ENCODE measurements around the gene SGK1. TPM values are rescaled to one million over a fixed set of nuclear protein-coding genes. Genes with fewer than 3 reads are reported as not detected.

The SGK1 gene
- polyA plus RNA-seq, 4 donors, result 54.5 to 848 (median 183) TPM

DNA sequence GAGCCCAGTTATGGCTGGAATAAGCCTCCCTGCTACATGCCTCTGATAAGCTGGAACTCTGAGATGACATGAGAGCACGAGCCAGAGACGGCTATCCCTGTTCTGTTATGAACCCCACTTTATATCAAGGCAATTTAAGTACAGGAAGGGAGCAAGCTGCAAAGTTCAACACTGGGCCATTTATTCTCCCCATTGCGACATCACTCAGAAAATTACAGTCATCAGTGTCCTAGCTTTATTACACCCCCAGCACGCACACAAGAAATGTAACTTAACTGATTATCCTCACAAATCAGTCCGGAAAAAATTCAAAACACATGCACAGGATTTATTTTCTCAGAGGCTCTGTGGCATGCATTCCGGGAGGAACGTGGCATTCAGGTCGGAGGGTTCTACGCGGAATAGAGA, 140.2 kb downstream of the SGK1 start:
- Histone ChIP-seq H3K27ac (ENCODE audit: low read depth in 1 of 3, low read length in 2 of 3) (peak overlapping the region; percentile 89 to 94 (median 91)), H3K4me1 (ENCODE audit: control insufficient read depth in 3 of 3, insufficient read depth in 2 of 3, low read depth in 1 of 3, low read length in 2 of 3) (peaks cover 0 to 27% (median 2%) of the 10 kb centered on the region in 3 donors), H3K36me3 (ENCODE audit: control insufficient read depth in 3 of 3, insufficient read depth in 2 of 3, low read depth in 1 of 3, low read length in 3 of 3) (peaks cover 0 to 3% (median 0%) of the 10 kb centered on the region in 3 donors), H3K27me3 (ENCODE audit: control insufficient read depth in 3 of 3, insufficient read depth in 3 of 3, low read length in 3 of 3) (no peaks in the 10 kb centered on the region), H3K9me3 (ENCODE audit: control insufficient read depth in 2 of 2, insufficient read depth in 1 of 2, low read depth in 1 of 2, low read length in 1 of 2) (no peaks in the 10 kb centered on the region), H3K4me3 (ENCODE audit: low read depth in 1 of 3, low read length in 3 of 3) (peak overlapping the region in 2 of 3 donors; percentile 54 to 85)
- FAIRE-seq (no peak), DNase-seq (peak; percentile 93 to 96)
- 8 to 35% (median 20%) methylated on average over 10 of the region's 10 CpGs for WGBS, 3 donors

DNA sequence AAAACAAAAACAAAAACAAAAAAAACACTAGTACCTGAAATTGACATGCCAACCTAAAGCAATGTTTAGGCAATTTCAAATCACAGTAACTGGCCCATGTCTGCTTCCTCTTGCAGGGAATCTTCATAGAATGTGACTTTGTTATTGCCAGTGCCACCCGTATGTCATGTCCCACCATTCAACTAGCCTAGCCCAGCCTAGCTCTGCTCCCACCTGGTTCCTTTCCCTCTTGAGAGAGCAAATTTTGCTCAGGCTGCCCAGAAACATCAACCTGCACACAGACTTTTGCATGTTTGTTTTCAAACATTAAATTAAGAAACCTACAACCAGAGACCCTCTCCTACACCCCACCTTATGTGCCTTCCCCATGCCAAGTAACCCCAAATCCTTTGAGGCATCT, 140.7 kb downstream of the SGK1 start:
- 25 to 71% (median 64%) methylated on average over 1 of the region's 1 CpG for WGBS, 3 donors
- Histone ChIP-seq H3K27me3 (ENCODE audit: control insufficient read depth in 3 of 3, insufficient read depth in 3 of 3, low read length in 3 of 3) (no peaks in the 10 kb centered on the region), H3K4me1 (ENCODE audit: control insufficient read depth in 3 of 3, insufficient read depth in 2 of 3, low read depth in 1 of 3, low read length in 2 of 3) (peaks cover 0 to 28% (median 2%) of the 10 kb centered on the region in 3 donors), H3K9me3 (ENCODE audit: control insufficient read depth in 2 of 2, insufficient read depth in 1 of 2, low read depth in 1 of 2, low read length in 1 of 2) (no peaks in the 10 kb centered on the region), H3K27ac (ENCODE audit: low read depth in 1 of 3, low read length in 2 of 3) (peak overlapping the region; percentile 23 to 94 (median 89)), H3K4me3 (ENCODE audit: low read depth in 1 of 3, low read length in 3 of 3) (peak overlapping the region in 1 of 3 donors; percentile 85), H3K36me3 (ENCODE audit: control insufficient read depth in 3 of 3, insufficient read depth in 2 of 3, low read depth in 1 of 3, low read length in 3 of 3) (peaks cover 0 to 6% (median 4%) of the 10 kb centered on the region in 3 donors)
- FAIRE-seq (no peak), DNase-seq (no peak)

DNA sequence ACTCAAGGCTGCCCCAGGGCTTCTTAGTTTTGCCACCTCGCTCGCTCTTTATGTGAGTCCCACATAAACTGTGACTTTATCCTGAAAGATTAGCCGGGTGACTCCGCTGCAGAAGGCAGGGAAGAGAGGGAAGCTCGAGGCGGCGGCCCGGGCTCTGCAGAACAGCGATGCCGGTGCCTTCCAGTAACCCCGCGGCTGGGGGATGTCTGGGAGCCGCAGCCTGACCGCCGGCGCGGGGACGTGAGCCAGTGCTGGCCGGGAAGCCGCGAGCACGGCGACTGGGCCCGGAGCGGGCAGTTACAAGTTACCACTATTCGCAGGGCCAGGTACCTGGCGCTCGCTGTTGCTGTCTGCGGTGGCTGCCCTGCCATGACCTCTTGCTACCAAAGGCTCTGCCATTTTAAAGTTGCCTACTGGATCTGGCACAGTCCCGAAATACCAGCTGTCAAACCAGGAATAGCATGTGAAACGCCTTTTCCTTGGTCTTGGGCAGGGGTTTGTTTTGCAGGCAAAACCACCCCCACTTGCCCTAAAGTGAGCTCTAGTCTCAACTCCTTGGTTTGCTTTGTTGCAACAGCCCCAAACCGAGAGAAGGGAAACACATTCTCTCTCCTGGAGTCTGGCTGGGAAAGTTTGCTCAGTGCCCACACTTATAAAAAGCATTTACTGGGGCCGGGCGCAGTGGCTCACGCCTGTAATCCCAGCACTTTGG, 141.5 kb downstream of the SGK1 start:
- peak overlapping the region; percentile 42 to 85 (median 85) for H3K4me3 ChIP-seq (ENCODE audit: low read depth in 1 of 3, low read length in 3 of 3)
- WGBS, 3 donors, result 38 to 76% (median 70%) methylated on average over 34 to 35 of the region's 35 CpGs
- peaks cover 0 to 34% (median 2%) of the 10 kb centered on the region in 3 donors for H3K4me1 ChIP-seq (ENCODE audit: control insufficient read depth in 3 of 3, insufficient read depth in 2 of 3, low read depth in 1 of 3, low read length in 2 of 3)
- peak overlapping the region; percentile 92 to 99 (median 98) for H3K27ac ChIP-seq (ENCODE audit: low read depth in 1 of 3, low read length in 2 of 3)
- H3K27me3 ChIP-seq (ENCODE audit: control insufficient read depth in 3 of 3, insufficient read depth in 3 of 3, low read length in 3 of 3), result no peaks in the 10 kb centered on the region
- H3K36me3 ChIP-seq (ENCODE audit: control insufficient read depth in 3 of 3, insufficient read depth in 2 of 3, low read depth in 1 of 3, low read length in 3 of 3), result peaks cover 7 to 11% (median 10%) of the 10 kb centered on the region in 3 donors
- FAIRE-seq (no peak), DNase-seq (peak in 1 of 2 donors; percentile 17)
- no peaks in the 10 kb centered on the region for H3K9me3 ChIP-seq (ENCODE audit: control insufficient read depth in 2 of 2, insufficient read depth in 1 of 2, low read depth in 1 of 2, low read length in 1 of 2)

DNA sequence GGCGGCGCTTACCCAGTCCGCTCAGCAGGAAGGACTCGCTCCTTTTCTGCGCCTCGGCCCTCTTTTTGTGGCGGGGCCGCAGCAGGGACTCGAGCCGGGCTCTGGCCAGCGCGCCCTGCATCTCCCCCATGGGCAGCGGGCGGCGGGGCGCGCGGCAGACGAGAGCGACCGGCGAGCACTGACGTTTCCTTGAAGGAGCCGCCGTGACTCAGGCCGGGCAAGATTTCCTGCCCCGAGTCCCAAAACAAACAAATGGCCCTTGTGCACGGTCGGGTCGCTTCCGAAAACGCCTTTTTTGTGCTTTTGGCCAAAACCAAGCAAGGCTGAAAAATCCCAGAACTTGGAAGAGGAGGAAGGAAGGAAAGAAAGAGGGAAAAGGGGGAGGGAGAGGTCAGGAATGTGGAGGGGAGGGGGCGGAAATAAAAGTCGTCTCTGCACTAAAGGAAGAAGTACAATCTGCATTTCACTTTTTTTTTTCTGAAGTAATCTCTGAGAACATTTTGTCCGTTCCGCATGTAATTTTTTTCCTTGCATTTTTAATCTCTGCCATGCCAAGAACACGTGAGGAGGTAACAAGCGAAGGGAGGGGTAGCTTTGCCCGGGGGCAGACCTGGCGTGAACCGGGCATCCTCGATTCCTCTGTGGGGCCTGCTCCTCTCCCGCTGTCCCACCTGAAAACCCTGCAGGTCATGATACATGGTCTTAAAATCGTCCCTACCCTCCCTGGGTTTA, 142.2 kb downstream of the SGK1 start:
- DNase-seq (peak; percentile 71 to 77), FAIRE-seq (no peak)
- peak overlapping the region; percentile 76 to 85 (median 85) for H3K4me3 ChIP-seq (ENCODE audit: low read depth in 1 of 3, low read length in 3 of 3)
- no peaks in the 10 kb centered on the region for H3K9me3 ChIP-seq (ENCODE audit: control insufficient read depth in 2 of 2, insufficient read depth in 1 of 2, low read depth in 1 of 2, low read length in 1 of 2)
- no peaks in the 10 kb centered on the region for H3K27me3 ChIP-seq (ENCODE audit: control insufficient read depth in 3 of 3, insufficient read depth in 3 of 3, low read length in 3 of 3)
- peak overlapping the region; percentile 92 to 99 (median 98) for H3K27ac ChIP-seq (ENCODE audit: low read depth in 1 of 3, low read length in 2 of 3)
- peaks cover 12 to 15% (median 14%) of the 10 kb centered on the region in 3 donors for H3K36me3 ChIP-seq (ENCODE audit: control insufficient read depth in 3 of 3, insufficient read depth in 2 of 3, low read depth in 1 of 3, low read length in 3 of 3)
- peaks cover 0 to 34% (median 2%) of the 10 kb centered on the region in 3 donors for H3K4me1 ChIP-seq (ENCODE audit: control insufficient read depth in 3 of 3, insufficient read depth in 2 of 3, low read depth in 1 of 3, low read length in 2 of 3)
- 1 to 4% (median 3%) methylated on average over 41 to 44 of the region's 44 CpGs for WGBS, 3 donors

DNA sequence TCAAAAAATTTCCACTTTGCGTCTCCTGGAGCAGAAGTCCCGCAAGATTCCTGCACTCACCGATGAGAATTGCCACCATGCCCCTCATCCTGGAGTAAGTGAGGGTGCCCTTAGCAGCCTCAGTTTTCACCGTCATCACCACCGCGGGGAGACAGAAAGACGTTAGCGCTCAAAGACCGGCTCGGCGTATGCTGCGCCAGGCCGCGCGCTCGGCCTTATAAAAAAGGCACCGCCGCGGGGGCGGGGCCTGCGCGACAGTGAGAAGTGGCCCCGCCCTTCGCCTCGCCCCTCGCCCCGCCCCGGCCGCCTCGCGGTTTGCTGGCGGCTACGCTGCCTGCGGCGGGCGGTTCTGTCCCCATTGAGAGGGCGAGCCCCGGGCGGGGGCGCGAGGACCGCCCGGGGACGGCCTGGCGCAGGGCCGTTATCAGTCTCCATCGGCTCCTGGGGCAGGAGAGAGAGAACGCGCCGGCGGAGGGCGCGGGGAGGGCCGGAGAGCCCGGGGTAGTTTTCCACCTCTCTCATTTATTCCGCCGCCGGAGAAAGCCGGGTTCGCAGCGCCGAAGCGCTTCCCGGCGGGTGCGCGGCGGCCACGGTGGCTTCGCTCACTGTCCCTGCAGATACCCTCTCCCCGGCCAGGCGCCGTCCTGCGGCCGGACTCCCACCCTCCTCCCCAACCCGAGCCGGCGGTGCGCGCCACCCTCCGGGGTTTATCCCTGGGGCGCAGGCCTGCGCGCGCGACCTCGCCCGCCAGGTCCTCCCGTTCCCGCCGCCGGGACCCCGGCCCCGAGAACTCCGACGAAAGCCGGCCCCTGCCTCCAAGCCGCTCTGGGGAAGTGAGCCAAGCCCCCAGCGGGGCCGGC, 143.0 kb downstream of the SGK1 start:
- H3K4me1 ChIP-seq (ENCODE audit: control insufficient read depth in 3 of 3, insufficient read depth in 2 of 3, low read depth in 1 of 3, low read length in 2 of 3), result peaks cover 0 to 36% (median 2%) of the 10 kb centered on the region in 3 donors
- H3K27me3 ChIP-seq (ENCODE audit: control insufficient read depth in 3 of 3, insufficient read depth in 3 of 3, low read length in 3 of 3), result no peaks in the 10 kb centered on the region
- FAIRE-seq (no peak), DNase-seq (peak; percentile 92 to 95)
- H3K9me3 ChIP-seq (ENCODE audit: control insufficient read depth in 2 of 2, insufficient read depth in 1 of 2, low read depth in 1 of 2, low read length in 1 of 2), result no peaks in the 10 kb centered on the region
- peak overlapping the region; percentile 76 to 85 (median 85) for H3K4me3 ChIP-seq (ENCODE audit: low read depth in 1 of 3, low read length in 3 of 3)
- peaks cover 13 to 20% (median 16%) of the 10 kb centered on the region in 3 donors for H3K36me3 ChIP-seq (ENCODE audit: control insufficient read depth in 3 of 3, insufficient read depth in 2 of 3, low read depth in 1 of 3, low read length in 3 of 3)
- peak overlapping the region; percentile 92 to 99 (median 98) for H3K27ac ChIP-seq (ENCODE audit: low read depth in 1 of 3, low read length in 2 of 3)
- WGBS, 3 donors, result 0 to 1% (median 0%) methylated on average over 61 to 100 of the region's 100 CpGs

DNA sequence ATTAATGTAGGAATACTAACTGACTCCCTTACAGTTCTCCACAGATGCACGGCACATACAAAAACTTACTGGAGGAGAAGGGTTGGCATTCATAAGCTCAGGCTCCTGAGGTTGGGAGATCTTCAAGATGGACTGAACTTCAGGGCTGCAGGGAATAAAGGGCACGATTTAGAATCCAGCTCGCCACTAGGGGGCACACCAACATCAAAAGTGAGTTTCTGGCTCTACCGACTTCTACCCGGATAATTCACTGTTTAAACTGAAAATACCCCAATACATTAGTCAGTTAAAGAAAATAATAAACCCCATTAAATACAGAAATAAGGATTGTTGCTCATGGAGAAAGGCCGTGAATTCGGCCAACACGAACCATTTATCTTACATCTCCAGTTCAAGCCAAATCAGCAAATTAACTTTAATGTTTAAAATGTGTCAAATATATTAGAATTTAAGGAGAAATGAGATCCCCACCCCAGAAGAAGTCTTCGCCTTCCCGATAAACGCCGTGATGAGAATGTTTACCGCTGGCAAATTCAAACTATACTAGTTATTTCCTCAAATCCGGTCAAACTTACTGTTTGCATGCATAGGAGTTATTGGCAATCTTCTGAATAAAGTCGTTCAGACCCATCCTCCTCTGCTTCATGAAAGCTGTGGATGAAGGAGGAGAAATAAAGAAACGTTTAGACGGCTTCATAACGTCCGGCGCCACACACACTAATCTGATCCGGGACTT, 143.8 kb downstream of the SGK1 start:
- 0% methylated on average over 21 of the region's 21 CpGs for WGBS, 3 donors
- peak overlapping the region; percentile 76 to 85 (median 85) for H3K4me3 ChIP-seq (ENCODE audit: low read depth in 1 of 3, low read length in 3 of 3)
- FAIRE-seq, result peak; percentile 23

DNA sequence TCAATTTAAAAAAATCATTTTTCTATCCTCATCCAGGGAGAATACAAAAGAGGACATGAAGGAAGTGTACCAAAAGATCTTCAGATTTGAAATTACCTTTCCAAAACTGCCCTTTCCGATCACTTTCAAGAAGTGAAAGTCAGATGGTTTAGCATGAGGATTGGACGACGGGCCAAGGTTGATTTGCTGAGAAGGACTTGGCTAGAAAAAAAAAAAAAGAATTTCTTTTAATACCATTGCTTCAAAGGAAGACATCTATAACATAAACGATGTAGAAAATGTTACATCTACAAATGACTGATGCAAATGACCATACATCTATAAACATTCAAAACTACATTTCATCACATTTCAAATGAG, 144.6 kb downstream of the SGK1 start:
- Histone ChIP-seq H3K27ac (ENCODE audit: low read depth in 1 of 3, low read length in 2 of 3) (peak overlapping the region in 1 of 3 donors; percentile 42), H3K36me3 (ENCODE audit: control insufficient read depth in 3 of 3, insufficient read depth in 2 of 3, low read depth in 1 of 3, low read length in 3 of 3) (peaks cover 14 to 25% (median 22%) of the 10 kb centered on the region in 3 donors), H3K27me3 (ENCODE audit: control insufficient read depth in 3 of 3, insufficient read depth in 3 of 3, low read length in 3 of 3) (no peaks in the 10 kb centered on the region), H3K9me3 (ENCODE audit: control insufficient read depth in 2 of 2, insufficient read depth in 1 of 2, low read depth in 1 of 2, low read length in 1 of 2) (no peaks in the 10 kb centered on the region), H3K4me3 (ENCODE audit: low read depth in 1 of 3, low read length in 3 of 3) (peak overlapping the region in 2 of 3 donors; percentile 5 to 55), H3K4me1 (ENCODE audit: control insufficient read depth in 3 of 3, insufficient read depth in 2 of 3, low read depth in 1 of 3, low read length in 2 of 3) (peaks cover 0 to 39% (median 2%) of the 10 kb centered on the region in 3 donors)
- WGBS, 3 donors, result 38 to 54% (median 47%) methylated on average over 4 of the region's 4 CpGs
- DNase-seq (peak in 1 of 2 donors; percentile 13), FAIRE-seq (no peak)

More for the DNA sequence above, 143.8 kb downstream of the SGK1 start:
- Histone ChIP-seq H3K36me3 (ENCODE audit: control insufficient read depth in 3 of 3, insufficient read depth in 2 of 3, low read depth in 1 of 3, low read length in 3 of 3) (peaks cover 14 to 22% (median 20%) of the 10 kb centered on the region in 3 donors), H3K4me1 (ENCODE audit: control insufficient read depth in 3 of 3, insufficient read depth in 2 of 3, low read depth in 1 of 3, low read length in 2 of 3) (peaks cover 0 to 39% (median 2%) of the 10 kb centered on the region in 3 donors), H3K9me3 (ENCODE audit: control insufficient read depth in 2 of 2, insufficient read depth in 1 of 2, low read depth in 1 of 2, low read length in 1 of 2) (no peaks in the 10 kb centered on the region), H3K27me3 (ENCODE audit: control insufficient read depth in 3 of 3, insufficient read depth in 3 of 3, low read length in 3 of 3) (no peaks in the 10 kb centered on the region), H3K27ac (ENCODE audit: low read depth in 1 of 3, low read length in 2 of 3) (peak overlapping the region; percentile 68 to 94 (median 89))
- peak; percentile 89 to 91 for DNase-seq
